Stomach (tissue), 9 donors: ENCODE data around the gene RBM23. TPM values are rescaled to one million over a fixed set of nuclear protein-coding genes. Genes with fewer than 3 reads are reported as not detected.

Experiments used
- DNase-seq, 2 donors: peaks; one replicate each; pipeline versions ENCODE4 v3.0.0 to v3.0.0-alpha.2; 2013 to 2019
- H3K27ac ChIP-seq, 5 donors: fragments of 200-600 bp in 4 of 5; sonication (generic) in 4 of 5; one replicate each; pipeline ENCODE4 v1.5.1; 2013 to 2019; ENCODE audit warnings: mild to moderate bottlenecking in 1 of 5, moderate library complexity in 1 of 5
- H3K27me3 ChIP-seq, 3 donors: fragments of 200-600 bp; sonication (generic); one replicate each; pipeline ENCODE4 v1.5.1; 2017 to 2019; ENCODE audit warnings: mixed run types in 1 of 3
- H3K36me3 ChIP-seq, 4 donors: fragments of 200-600 bp; sonication (generic); 1 replicate in 3 of 4; 2 replicates in 1 of 4; pipeline ENCODE4 v1.5.1; 2016 to 2019
- H3K4me1 ChIP-seq, 4 donors: fragments of 200-600 bp; sonication (generic); one replicate each; pipeline ENCODE4 v1.5.1; 2016 to 2019
- H3K4me3 ChIP-seq, 4 donors: fragments of 200-600 bp; sonication (generic) in 3 of 4; one replicate each; pipeline ENCODE4 v1.5.1; 2016 to 2019; ENCODE audit warnings: mild to moderate bottlenecking in 1 of 4
- H3K9me3 ChIP-seq, 4 donors: fragments of 200-600 bp; sonication (generic); one replicate each; pipeline ENCODE4 v1.5.1; 2016 to 2019
- CTCF ChIP-seq, 7 experiments: fragments of 450-650 bp in 4 of 7; fragments of 200-600 bp in 3 of 7; sonication (generic) in 3 of 7; IDR thresholded peaks; one replicate each; pipeline ENCODE4 v1.5.1; 2016 to 2019; ENCODE audit warnings: antibody characterized with exemption in 7 of 7, control low read depth in 2 of 7, mild to moderate bottlenecking in 1 of 7
- EP300 ChIP-seq: sonication (generic); formaldehyde crosslinking; IDR thresholded peaks from one replicate; pipeline ENCODE4 v1.6.1; 2017; ENCODE audit warnings: antibody characterized with exemption
- POLR2A ChIP-seq, 4 donors: fragments of 450-650 bp; IDR thresholded peaks; one replicate each; pipeline ENCODE4 v1.6.1; 2016; ENCODE audit warnings: antibody characterized with exemption in 4 of 4, control low read depth in 2 of 4, mild to moderate bottlenecking in 1 of 4, moderate library complexity in 1 of 4
- POLR2AphosphoS5 ChIP-seq, 3 donors: sonication (generic); formaldehyde crosslinking; IDR thresholded peaks; one replicate each; pipeline ENCODE4 v1.6.1; 2016; ENCODE audit warnings: antibody characterized with exemption in 3 of 3
- WGBS, 5 donors: extraction: QIAGEN DNeasy Blood & Tissue Kit in 3 of 5; methylation state at CpG; one replicate each; pipeline versions ENCODE4 v1.1.5 to v1.1.7; 2013 to 2018; 5-methylcytosine and 5-hydroxymethylcytosine counted together
- intact Hi-C: fragments of 100-400 bp; cut with DNase I; formaldehyde crosslinking; loops from one replicate; pipeline ENCODE4 v1.15.1; 2023; ENCODE audit warnings: low total_unique reads
- polyA plus RNA-seq, 3 donors: library from polyadenylated mRNA; stranded (reverse); fragments of 200-250 nt; gene quantifications; one replicate each; pipeline ENCODE4 v1.2.3, GENCODE V29; 2013
- total RNA-seq, 5 donors: library from RNA; depleted of rRNA; stranded (reverse); fragments of >200 nt; gene quantifications; one replicate each; pipeline versions ENCODE4 v1.1.0 to v1.2.3, GENCODE V29; 2014 to 2016
- donor health status: healthy with polysubstance abuse.
- donor health status: Bipolar disorder and iron deficiency.
- donor health status: healthy.

Gene RBM23
- total and polyA plus RNA-seq, 8 donors: 12.1 to 126 (median 50.1) TPM

- H3K27me3 ChIP-seq: no peaks in the 10 kb centered on the region
- H3K4me3 ChIP-seq: no peak overlapping the region
- 92 to 97% (median 96%) methylated on average over 3 of the region's 3 CpGs for WGBS, 5 donors
- H3K27ac ChIP-seq: no peak overlapping the region
- H3K4me1 ChIP-seq: no peaks in the 10 kb centered on the region
- TF ChIP-seq CTCF (IDR thresholded peaks at IDR 0.05) (no peak), POLR2AphosphoS5 (IDR thresholded peaks at IDR 0.05) (no peak), POLR2A (IDR thresholded peaks at IDR 0.05) (no peak), EP300 (no peak)
- H3K36me3 ChIP-seq: peaks cover 18 to 86% (median 67%) of the 10 kb centered on the region in 4 donors
- H3K9me3 ChIP-seq: no peaks in the 10 kb centered on the region
- DNase-seq: no peak
- intact Hi-C loops: no loop called here
Measured at GRCh38 chr14:22945642-22946041, 26.7 kb upstream of the RBM23 start.

GRCh38 chr14:22939684-22940083 lies 20.7 kb upstream of the RBM23 start:
- TF ChIP-seq POLR2A (IDR thresholded peaks at IDR 0.05): no peak
- no peak for TF ChIP-seq EP300
- no peak for TF ChIP-seq CTCF (IDR thresholded peaks at IDR 0.05)
- TF ChIP-seq POLR2AphosphoS5 (IDR thresholded peaks at IDR 0.05): no peak
- H3K27ac ChIP-seq: no peak overlapping the region
- H3K27me3 ChIP-seq: no peaks in the 10 kb centered on the region
- DNase-seq: no peak
- no peak overlapping the region for H3K4me3 ChIP-seq
- no peaks in the 10 kb centered on the region for H3K9me3 ChIP-seq
- intact Hi-C loops: no loop called here
- no peaks in the 10 kb centered on the region for H3K4me1 ChIP-seq
- 89 to 94% (median 93%) methylated on average over 4 of the region's 4 CpGs for WGBS, 5 donors
- peaks cover 0 to 44% (median 23%) of the 10 kb centered on the region in 4 donors for H3K36me3 ChIP-seq

GRCh38 chr14:22935156-22935555 lies 16.2 kb upstream of the RBM23 start:
- Histone ChIP-seq H3K4me3 (no peak overlapping the region), H3K9me3 (no peaks in the 10 kb centered on the region), H3K27me3 (no peaks in the 10 kb centered on the region), H3K27ac (no peak overlapping the region), H3K36me3 (peaks cover 0 to 26% (median 4%) of the 10 kb centered on the region in 4 donors), H3K4me1 (peaks cover 0 to 16% (median 5%) of the 10 kb centered on the region in 4 donors)
- no peak for TF ChIP-seq POLR2A (IDR thresholded peaks at IDR 0.05)
- no peak for TF ChIP-seq POLR2AphosphoS5 (IDR thresholded peaks at IDR 0.05)
- TF ChIP-seq EP300: no peak
- no peak for TF ChIP-seq CTCF (IDR thresholded peaks at IDR 0.05)
- intact Hi-C loops: no loop called here
- no peak for DNase-seq
- WGBS, 5 donors: 80 to 90% (median 84%) methylated on average over 1 of the region's 1 CpG

GRCh38 chr14:22932146-22932545 lies 13.2 kb upstream of the RBM23 start:
- Histone ChIP-seq H3K4me3 (no peak overlapping the region), H3K27ac (peak overlapping the region in 1 of 5 donors; percentile 37), H3K36me3 (peaks cover 0 to 12% (median 1%) of the 10 kb centered on the region in 4 donors), H3K27me3 (no peaks in the 10 kb centered on the region), H3K4me1 (peaks cover 17 to 37% (median 25%) of the 10 kb centered on the region in 4 donors), H3K9me3 (no peaks in the 10 kb centered on the region)
- intact Hi-C loops: no loop called here
- DNase-seq: peak in 1 of 2 donors; percentile 58
- 41 to 70% (median 44%) methylated on average over 3 of the region's 3 CpGs for WGBS, 5 donors
- no peak for TF ChIP-seq EP300
- TF ChIP-seq CTCF (IDR thresholded peaks at IDR 0.05): no peak
- no peak for TF ChIP-seq POLR2A (IDR thresholded peaks at IDR 0.05)
- TF ChIP-seq POLR2AphosphoS5 (IDR thresholded peaks at IDR 0.05): no peak
